Gastrocnemius medialis (tissue), 4 donors: ENCODE data around the gene PLK4.

Experiments
- POLR2A ChIP-seq, 2 donors: fragments of 450-650 bp; IDR thresholded peaks; one replicate each; pipeline ENCODE4 v1.6.1; 2017; ENCODE audit warnings: antibody characterized with exemption in 2 of 2, mild to moderate bottlenecking in 2 of 2, moderate library complexity in 2 of 2
- TF ChIP-seq, protein P1 (sequence below), 5 experiments: fragments of 450-650 bp in 3 of 5; fragments of 200-600 bp in 2 of 5; sonication (generic) in 2 of 5; IDR thresholded peaks in 4 of 5; conservative IDR thresholded peaks in 1 of 5; 1 replicate in 4 of 5; 2 replicates in 1 of 5; pipeline ENCODE4 v1.5.1; 2016 to 2019; ENCODE audit warnings: antibody characterized with exemption in 5 of 5, mild to moderate bottlenecking in 3 of 5, moderate library complexity in 3 of 5

DNA sequence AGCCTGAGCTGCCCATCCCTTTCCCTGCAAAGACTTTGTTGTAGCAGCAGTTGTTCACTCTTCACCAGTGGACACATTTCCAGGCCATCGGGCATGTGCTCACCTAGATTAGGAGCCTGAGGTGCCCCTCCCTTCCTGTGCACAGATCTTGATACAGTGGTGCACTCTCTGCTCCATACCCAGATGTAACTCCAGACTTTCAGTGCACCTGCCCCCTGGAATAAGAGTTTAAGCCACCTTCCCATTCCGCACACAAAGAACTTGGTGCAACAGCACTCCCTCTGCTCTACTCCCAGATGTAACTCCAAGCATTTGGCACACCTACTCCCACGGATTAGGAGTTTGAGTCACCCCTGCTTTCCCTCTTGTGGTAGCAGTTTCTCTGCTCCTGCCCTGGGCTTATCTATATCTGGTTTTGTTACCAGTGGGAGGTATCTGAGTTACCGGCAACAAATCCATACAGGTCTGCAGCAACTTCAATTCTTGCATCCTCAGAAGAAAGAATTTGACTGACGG is 36.0 kb upstream of the PLK4 start:
- TF ChIP-seq, protein P1, sequence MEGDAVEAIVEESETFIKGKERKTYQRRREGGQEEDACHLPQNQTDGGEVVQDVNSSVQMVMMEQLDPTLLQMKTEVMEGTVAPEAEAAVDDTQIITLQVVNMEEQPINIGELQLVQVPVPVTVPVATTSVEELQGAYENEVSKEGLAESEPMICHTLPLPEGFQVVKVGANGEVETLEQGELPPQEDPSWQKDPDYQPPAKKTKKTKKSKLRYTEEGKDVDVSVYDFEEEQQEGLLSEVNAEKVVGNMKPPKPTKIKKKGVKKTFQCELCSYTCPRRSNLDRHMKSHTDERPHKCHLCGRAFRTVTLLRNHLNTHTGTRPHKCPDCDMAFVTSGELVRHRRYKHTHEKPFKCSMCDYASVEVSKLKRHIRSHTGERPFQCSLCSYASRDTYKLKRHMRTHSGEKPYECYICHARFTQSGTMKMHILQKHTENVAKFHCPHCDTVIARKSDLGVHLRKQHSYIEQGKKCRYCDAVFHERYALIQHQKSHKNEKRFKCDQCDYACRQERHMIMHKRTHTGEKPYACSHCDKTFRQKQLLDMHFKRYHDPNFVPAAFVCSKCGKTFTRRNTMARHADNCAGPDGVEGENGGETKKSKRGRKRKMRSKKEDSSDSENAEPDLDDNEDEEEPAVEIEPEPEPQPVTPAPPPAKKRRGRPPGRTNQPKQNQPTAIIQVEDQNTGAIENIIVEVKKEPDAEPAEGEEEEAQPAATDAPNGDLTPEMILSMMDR (IDR thresholded peaks at IDR 0.05 in 4 of 5, conservative IDR thresholded peaks at IDR 0.05 in 1 of 5), result no peak
- TF ChIP-seq POLR2A (IDR thresholded peaks at IDR 0.05), result no peak
